AG10803 (cell line): ENCODE results near the gene GRIN2A.

Source experiments
- DNase-seq: peaks from one replicate; pipeline ENCODE4 v3.0.0; 2010; ENCODE audit warnings: low read depth
- H3K4me3 ChIP-seq: 2 replicates; pipeline ENCODE4 v1.5.1; 2011; ENCODE audit warnings: mild to moderate bottlenecking, low read length, control low read depth
- TF ChIP-seq, protein P1 (sequence below): conservative IDR thresholded peaks from 2 replicates; pipeline ENCODE4 v1.5.1; 2011; ENCODE audit warnings: mild to moderate bottlenecking, low read length, control low read depth, inconsistent platforms

GRIN2A gene

DNA sequence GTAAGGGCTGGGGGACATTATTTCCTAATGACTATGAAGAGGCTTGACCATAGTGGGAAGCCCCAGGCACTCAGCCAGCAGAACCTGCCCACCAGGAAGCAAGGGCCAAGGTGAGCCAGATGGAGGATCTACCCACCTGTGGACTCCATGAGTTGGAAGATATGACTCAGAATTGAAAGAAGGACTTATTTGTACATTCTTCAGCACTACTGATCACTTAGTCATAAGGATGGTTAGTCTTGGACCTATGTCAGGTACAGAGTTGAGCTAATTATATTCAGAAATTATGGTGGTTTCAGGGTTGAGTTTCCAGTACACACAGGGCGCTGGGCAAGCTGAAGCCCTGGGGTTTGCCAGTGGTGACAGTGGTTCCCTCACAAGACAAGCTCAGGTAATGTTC is 24.0 kb upstream of the GRIN2A start:
- no peak overlapping the region for H3K4me3 ChIP-seq
- DNase-seq, result no peak
- TF ChIP-seq, protein P1, sequence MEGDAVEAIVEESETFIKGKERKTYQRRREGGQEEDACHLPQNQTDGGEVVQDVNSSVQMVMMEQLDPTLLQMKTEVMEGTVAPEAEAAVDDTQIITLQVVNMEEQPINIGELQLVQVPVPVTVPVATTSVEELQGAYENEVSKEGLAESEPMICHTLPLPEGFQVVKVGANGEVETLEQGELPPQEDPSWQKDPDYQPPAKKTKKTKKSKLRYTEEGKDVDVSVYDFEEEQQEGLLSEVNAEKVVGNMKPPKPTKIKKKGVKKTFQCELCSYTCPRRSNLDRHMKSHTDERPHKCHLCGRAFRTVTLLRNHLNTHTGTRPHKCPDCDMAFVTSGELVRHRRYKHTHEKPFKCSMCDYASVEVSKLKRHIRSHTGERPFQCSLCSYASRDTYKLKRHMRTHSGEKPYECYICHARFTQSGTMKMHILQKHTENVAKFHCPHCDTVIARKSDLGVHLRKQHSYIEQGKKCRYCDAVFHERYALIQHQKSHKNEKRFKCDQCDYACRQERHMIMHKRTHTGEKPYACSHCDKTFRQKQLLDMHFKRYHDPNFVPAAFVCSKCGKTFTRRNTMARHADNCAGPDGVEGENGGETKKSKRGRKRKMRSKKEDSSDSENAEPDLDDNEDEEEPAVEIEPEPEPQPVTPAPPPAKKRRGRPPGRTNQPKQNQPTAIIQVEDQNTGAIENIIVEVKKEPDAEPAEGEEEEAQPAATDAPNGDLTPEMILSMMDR, result no peak

DNA sequence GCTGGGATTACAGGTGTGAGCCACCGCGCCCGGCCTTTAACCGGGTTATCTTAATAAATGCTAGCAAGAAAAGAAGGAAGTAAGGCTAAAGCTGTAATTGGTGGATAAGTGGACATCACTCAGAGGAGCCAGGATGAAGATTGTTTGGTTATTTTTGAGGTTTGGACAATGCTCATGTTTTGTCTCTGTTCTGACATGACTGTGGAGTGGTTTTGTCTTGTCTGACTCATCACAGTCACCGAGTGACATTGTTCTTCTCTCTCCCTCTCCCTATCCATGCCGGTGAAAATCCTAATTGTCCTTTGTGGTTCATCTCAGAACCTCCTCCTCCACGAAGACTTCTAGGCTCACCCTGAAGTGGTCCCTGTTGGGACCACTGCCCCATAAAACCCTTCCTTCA is 23.5 kb upstream of the GRIN2A start:
- H3K4me3 ChIP-seq, result no peak overlapping the region
- TF ChIP-seq, protein P1, result no peak
- DNase-seq, result no peak

DNA sequence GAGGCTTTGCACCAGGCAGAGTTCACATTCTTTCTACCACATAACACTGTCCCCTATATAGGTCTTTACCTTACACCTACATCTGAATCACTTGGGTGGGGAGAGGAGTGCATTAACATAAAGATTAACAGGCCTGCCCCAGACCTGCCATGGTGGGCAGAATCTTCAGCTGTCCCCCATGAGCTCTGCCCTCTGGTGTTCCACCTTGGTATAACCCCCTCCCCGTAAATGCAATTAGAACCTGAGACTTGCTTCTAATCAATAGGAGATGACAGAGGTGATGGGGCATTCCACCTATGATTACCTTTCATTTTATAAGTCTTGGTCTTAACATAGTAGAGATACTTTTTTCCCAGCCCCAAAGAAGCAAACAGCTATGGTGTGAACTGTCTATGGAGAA is 20.4 kb upstream of the GRIN2A start:
- H3K4me3 ChIP-seq, result no peak overlapping the region
- DNase-seq, result no peak
- TF ChIP-seq, protein P1, result no peak

DNA sequence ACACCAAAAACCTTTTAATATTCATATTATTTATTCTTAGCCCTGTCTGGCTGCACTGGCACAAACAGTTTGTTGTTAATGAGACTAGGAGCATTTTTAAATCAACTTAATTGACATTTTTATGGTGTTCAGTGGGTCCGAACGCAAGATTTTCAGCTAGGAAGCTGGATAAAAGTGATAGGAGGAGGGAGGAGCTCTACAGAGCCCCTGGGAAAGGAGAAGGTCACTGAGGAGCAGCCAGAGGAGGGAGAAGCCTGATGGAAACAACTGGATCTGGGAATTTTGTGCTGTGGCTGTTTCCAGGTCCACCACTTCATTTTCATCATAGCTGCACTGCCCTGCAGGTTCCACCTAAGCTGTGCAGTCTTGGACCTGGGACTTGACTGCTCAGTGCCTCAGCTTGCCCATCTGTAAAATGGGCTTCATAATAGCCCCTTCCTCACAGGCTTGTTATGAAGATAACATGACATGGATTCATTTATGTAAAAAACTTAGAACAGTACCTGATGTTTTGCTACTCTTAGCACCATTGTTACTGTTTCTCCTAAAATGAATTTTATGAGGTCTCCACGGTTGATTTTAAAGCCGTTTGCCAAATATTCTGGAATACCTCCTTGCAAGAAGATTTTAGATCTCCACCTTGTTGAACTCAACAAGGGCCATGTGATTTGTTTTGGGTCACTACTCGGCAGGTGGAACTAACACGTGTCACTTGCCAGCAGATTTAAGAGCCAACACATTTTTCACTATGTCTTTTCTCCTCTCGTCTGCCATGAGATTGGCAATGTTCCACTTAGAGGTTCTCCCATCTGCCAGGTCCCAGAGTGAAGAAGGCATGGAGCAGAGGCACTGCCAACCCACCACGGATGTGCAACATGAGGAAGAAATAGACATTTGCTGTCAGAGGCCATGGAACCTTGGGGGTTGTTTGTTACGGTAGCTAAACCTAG is 18.7 kb upstream of the GRIN2A start:
- TF ChIP-seq, protein P1, result no peak
- no peak overlapping the region for H3K4me3 ChIP-seq
- no peak for DNase-seq

DNA sequence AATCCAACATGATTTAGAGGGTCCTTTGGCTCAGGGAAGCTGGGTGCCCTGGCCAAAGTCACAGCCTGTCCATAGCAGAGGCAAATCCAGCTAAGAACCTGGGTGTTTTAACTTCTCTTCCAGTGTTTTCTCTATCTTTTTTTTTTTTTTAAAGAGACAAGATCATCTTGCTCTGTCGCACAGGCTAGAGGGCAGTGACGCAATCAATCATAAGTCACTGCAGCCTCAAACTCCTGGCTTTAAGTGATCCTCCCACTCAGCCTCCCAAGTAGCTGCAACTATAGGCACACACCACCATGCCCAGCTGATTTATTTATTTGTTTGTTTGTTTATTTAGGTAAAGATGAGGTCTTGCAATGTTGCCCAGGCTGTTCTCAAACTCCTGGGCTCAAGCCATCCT is 14.8 kb upstream of the GRIN2A start:
- no peak overlapping the region for H3K4me3 ChIP-seq
- TF ChIP-seq, protein P1, result no peak
- no peak for DNase-seq

DNA sequence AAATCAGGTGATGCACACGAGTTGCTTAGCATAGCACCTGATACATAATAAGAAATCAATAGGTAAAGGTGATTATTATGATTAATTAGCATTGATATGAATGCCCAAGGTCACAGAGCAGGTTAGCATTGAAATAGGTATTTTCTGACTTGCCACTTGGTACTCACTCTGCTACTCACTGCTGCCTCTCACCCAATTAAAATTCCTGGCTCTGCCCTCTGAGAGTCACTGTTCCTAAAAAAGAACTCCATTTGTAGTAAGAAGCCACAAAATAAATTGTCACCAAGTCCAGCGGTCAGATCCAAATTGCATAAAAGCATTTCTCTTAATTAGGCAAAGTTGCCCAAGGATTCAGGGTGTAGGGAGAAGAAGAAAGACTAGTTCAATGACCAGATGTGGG is 8.9 kb upstream of the GRIN2A start:
- TF ChIP-seq, protein P1, result no peak
- no peak overlapping the region for H3K4me3 ChIP-seq
- no peak for DNase-seq

DNA sequence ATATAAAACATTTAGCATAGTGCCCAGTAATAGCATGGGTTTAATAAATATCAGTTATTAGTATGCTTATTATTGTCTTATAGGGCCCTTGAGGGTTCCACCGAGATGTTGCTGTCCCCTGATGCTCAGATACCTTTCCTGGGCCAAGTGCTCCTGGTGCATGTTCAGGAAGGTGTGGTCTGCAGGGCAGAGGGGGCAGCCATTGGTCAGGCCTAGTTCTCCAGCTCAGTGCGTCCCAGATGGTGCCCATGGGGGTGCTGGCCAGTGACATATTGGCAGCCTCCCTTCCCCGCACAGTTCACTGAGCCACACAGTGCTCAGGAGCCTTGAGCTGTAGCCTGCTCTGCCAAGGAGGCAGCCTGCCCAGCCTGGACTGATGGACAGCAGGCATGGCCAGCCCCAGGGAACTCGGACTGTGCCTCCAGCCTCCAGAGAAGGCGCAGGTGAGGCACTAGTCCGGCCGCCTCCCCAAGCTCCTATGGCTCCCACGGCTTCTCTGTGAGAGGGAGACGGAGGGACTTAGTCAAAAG is 7.7 kb upstream of the GRIN2A start:
- TF ChIP-seq, protein P1, result no peak

More for the DNA sequence above, 7.7 kb upstream of the GRIN2A start:
- H3K4me3 ChIP-seq, result no peak overlapping the region
- DNase-seq, result no peak
